B cell (primary cell): Measurements from ENCODE around the gene CDK5RAP2.

Experiments
- CTCF ChIP-seq: fragments of 200-600 bp; IDR thresholded peaks from one replicate; pipeline ENCODE4 v1.8.0; 2022; ENCODE audit warnings: antibody characterized with exemption, mild to moderate bottlenecking
- EZH2 ChIP-seq: IDR thresholded peaks from 2 replicates; pipeline ENCODE4 v1.6.1; 2012; ENCODE audit warnings: borderline replicate concordance, low read depth, mild to moderate bottlenecking, moderate library complexity, low read length; ENCODE audit not compliant: insufficient read depth, poor library complexity, severe bottlenecking

DNA sequence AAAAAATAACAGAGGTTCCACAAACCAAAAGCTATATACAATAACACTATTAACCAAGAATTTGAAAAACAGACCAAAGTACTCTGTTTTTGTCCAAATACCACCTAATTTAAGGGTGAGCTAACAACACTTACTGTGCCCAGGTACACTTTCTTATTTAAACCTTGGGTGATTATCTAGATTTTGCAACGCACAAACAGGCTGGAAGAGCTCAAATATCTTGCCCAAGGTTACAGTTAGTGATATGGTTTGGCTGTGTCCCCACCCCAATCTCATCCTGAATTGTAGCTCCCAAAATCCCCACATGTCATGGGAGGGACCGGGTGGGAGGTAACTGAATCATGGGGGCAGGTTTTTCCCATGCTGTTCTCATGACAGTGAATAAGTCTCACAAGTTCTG lies 58.9 kb downstream of the CDK5RAP2 start:
- TF ChIP-seq CTCF (no peak), EZH2 (no peak)
